ENCODE measurements around the gene MANSC4.

MANSC4 gene

GRCh38 chr12:27769142-27769673, 10.8 kb downstream of the MANSC4 start:
- TF ChIP-seq CTCF (IDR thresholded peaks at IDR 0.05) = no peak

GRCh38 chr12:27766587-27766986, 13.4 kb downstream of the MANSC4 start:
- TF ChIP-seq CTCF (IDR thresholded peaks at IDR 0.05) = no peak

- TF ChIP-seq CTCF (IDR thresholded peaks at IDR 0.05) = no peak
These were observed 17.3 kb downstream of the MANSC4 start for GRCh38 chr12:27762757-27763156.

- no peak for TF ChIP-seq CTCF (IDR thresholded peaks at IDR 0.05)
These were observed 23.3 kb downstream of the MANSC4 start for GRCh38 chr12:27756670-27757195.

GRCh38 chr12:27754795-27755194, 25.2 kb downstream of the MANSC4 start:
- no peak for TF ChIP-seq CTCF (IDR thresholded peaks at IDR 0.05)

GRCh38 chr12:27751386-27752047, 28.5 kb downstream of the MANSC4 start:
- TF ChIP-seq CTCF (IDR thresholded peaks at IDR 0.05) = no peak

- TF ChIP-seq CTCF (IDR thresholded peaks at IDR 0.05) = no peak
These were observed 32.8 kb downstream of the MANSC4 start for GRCh38 chr12:27747111-27747820.

Data from LNCAP (cell line).